H9 (cell line): Measurements from ENCODE around the gene ANO2. TPM values are rescaled to one million over a fixed set of nuclear protein-coding genes. Genes with fewer than 3 reads are reported as not detected.

Source experiments
- DNase-seq: peaks from one replicate; pipeline ENCODE4 v3.0.0-alpha.2; 2017
- H2AFZ ChIP-seq: one replicate; pipeline ENCODE4 v1.6.1; 2013; ENCODE audit warnings: mild to moderate bottlenecking, low read length, control low read depth, moderate library complexity
- H2AK5ac ChIP-seq: 2 replicates; pipeline ENCODE4 v1.6.1; 2013; ENCODE audit warnings: low read length, control low read depth, mixed read lengths; ENCODE audit not compliant: insufficient read length
- H2BK120ac ChIP-seq: one replicate; pipeline ENCODE4 v1.6.1; 2013; ENCODE audit warnings: low read depth, mild to moderate bottlenecking, low read length, control low read depth, inconsistent platforms; ENCODE audit not compliant: poor library complexity, severe bottlenecking
- H2BK12ac ChIP-seq: 2 replicates; pipeline ENCODE4 v1.6.1; 2013; ENCODE audit warnings: low read length, control low read depth, mixed read lengths, low read depth; ENCODE audit not compliant: insufficient read length
- H2BK15ac ChIP-seq: 2 replicates; pipeline ENCODE4 v1.6.1; 2013; ENCODE audit warnings: low read depth, low read length, control low read depth
- H2BK20ac ChIP-seq: one replicate; pipeline ENCODE4 v1.6.1; 2013; ENCODE audit warnings: low read depth, mild to moderate bottlenecking, low read length, control low read depth, inconsistent platforms; ENCODE audit not compliant: poor library complexity, severe bottlenecking
- H2BK5ac ChIP-seq: 2 replicates; pipeline ENCODE4 v1.6.1; 2013; ENCODE audit warnings: low read length, control low read depth, mixed read lengths; ENCODE audit not compliant: insufficient read length
- H3K14ac ChIP-seq: 2 replicates; pipeline ENCODE4 v1.6.1; 2013; ENCODE audit warnings: low read length, control low read depth; ENCODE audit not compliant: insufficient read depth
- H3K18ac ChIP-seq: 2 replicates; pipeline ENCODE4 v1.6.1; 2013; ENCODE audit warnings: low read depth, mild to moderate bottlenecking, mixed read lengths, low read length, control low read depth; ENCODE audit not compliant: insufficient read length
- H3K23ac ChIP-seq: 2 replicates; pipeline ENCODE4 v1.6.1; 2013; ENCODE audit warnings: low read length, control low read depth, mixed read lengths, low read depth; ENCODE audit not compliant: insufficient read length
- H3K23me2 ChIP-seq: 2 replicates; pipeline ENCODE4 v1.6.1; 2013; ENCODE audit warnings: low read depth, mild to moderate bottlenecking, mixed read lengths, low read length, control low read depth; ENCODE audit not compliant: insufficient read length, poor library complexity, severe bottlenecking
- H3K27ac ChIP-seq: 2 replicates; pipeline ENCODE4 v1.5.1; 2013; ENCODE audit warnings: low read length, control low read depth, mixed read lengths, low read depth; ENCODE audit not compliant: insufficient read length
- H3K27me3 ChIP-seq: 2 replicates; pipeline ENCODE4 v1.6.1; 2013; ENCODE audit warnings: low read length, control low read depth, inconsistent platforms; ENCODE audit not compliant: insufficient read depth
- H3K4ac ChIP-seq: 2 replicates; pipeline ENCODE4 v1.6.1; 2013; ENCODE audit warnings: low read depth, mild to moderate bottlenecking, control low read depth, inconsistent platforms, low read length, moderate library complexity
- H3K4me1 ChIP-seq: 2 replicates; pipeline ENCODE4 v1.6.1; 2013; ENCODE audit warnings: low read length, control low read depth, inconsistent platforms; ENCODE audit not compliant: insufficient read depth
- H3K4me2 ChIP-seq: 2 replicates; pipeline ENCODE4 v1.6.1; 2013; ENCODE audit warnings: low read length, control low read depth, mixed read lengths; ENCODE audit not compliant: insufficient read length, insufficient read depth
- H3K56ac ChIP-seq: 2 replicates; pipeline ENCODE4 v1.6.1; 2013; ENCODE audit warnings: low read depth, mild to moderate bottlenecking, mixed read lengths, low read length, control low read depth; ENCODE audit not compliant: insufficient read length
- H3K79me1 ChIP-seq: 2 replicates; pipeline ENCODE4 v1.6.1; 2013; ENCODE audit warnings: low read depth, mild to moderate bottlenecking, moderate library complexity, low read length, control low read depth, inconsistent platforms; ENCODE audit not compliant: insufficient read depth, poor library complexity, severe bottlenecking
- H3K79me2 ChIP-seq: 2 replicates; pipeline ENCODE4 v1.6.1; 2013; ENCODE audit warnings: low read length, control low read depth, inconsistent platforms; ENCODE audit not compliant: insufficient read depth
- H3K9ac ChIP-seq: 2 replicates; pipeline ENCODE4 v1.6.1; 2013; ENCODE audit warnings: low read length, control low read depth, mixed read lengths; ENCODE audit not compliant: insufficient read length; ENCODE audit errors: extremely low read depth
- H3K9me3 ChIP-seq: one replicate; pipeline ENCODE4 v1.6.1; 2013; ENCODE audit warnings: low read depth, low read length, inconsistent platforms; ENCODE audit not compliant: control insufficient read depth
- H3T11ph ChIP-seq: one replicate; pipeline ENCODE4 v1.6.1; 2013; ENCODE audit warnings: mild to moderate bottlenecking, low read length, control low read depth, inconsistent platforms
- H4K20me1 ChIP-seq: one replicate; pipeline ENCODE4 v1.6.1; 2013; ENCODE audit not compliant: control insufficient read depth, insufficient read length, insufficient read depth
- H4K5ac ChIP-seq: 2 replicates; pipeline ENCODE4 v1.6.1; 2013; ENCODE audit warnings: low read depth, mild to moderate bottlenecking, mixed read lengths, low read length, control low read depth; ENCODE audit not compliant: insufficient read length
- H4K8ac ChIP-seq: replicated peaks from 2 replicates; pipeline ENCODE4 v1.6.1; 2013; ENCODE audit warnings: low read length, control low read depth, mixed read lengths, low read depth; ENCODE audit not compliant: insufficient read length
- H4K91ac ChIP-seq: 2 replicates; pipeline ENCODE4 v1.6.1; 2013; ENCODE audit warnings: low read depth, mild to moderate bottlenecking, moderate library complexity, mixed read lengths, low read length, control low read depth; ENCODE audit not compliant: insufficient read length
- H3K27ac Mint-ChIP-seq, 3 experiments: 2 replicates in 2 of 3; 3 replicates in 1 of 3; pipeline ENCODE4 v1.8.0; 2020 to 2021; ENCODE audit warnings: mixed read lengths in 3 of 3, mild to moderate bottlenecking in 1 of 3, moderate library complexity in 1 of 3
- H3K27me3 Mint-ChIP-seq: 2 replicates; pipeline ENCODE4 v1.8.0; 2021; ENCODE audit warnings: low read depth, mild to moderate bottlenecking, moderate library complexity, mixed read lengths
- H3K36me3 Mint-ChIP-seq, 3 experiments: 2 replicates in 2 of 3; 3 replicates in 1 of 3; pipeline ENCODE4 v1.8.0; 2020 to 2021; ENCODE audit warnings: low read depth in 3 of 3, mixed read lengths in 3 of 3; ENCODE audit not compliant: insufficient read depth in 1 of 3
- H3K4me1 Mint-ChIP-seq, 2 experiments: 2 replicates each; pipeline ENCODE4 v1.8.0; 2020; ENCODE audit warnings: mixed read lengths in 2 of 2
- H3K4me3 Mint-ChIP-seq, 2 experiments: 2 replicates in 1 of 2; 3 replicates in 1 of 2; pipeline ENCODE4 v1.8.0; 2020 to 2021; ENCODE audit warnings: mild to moderate bottlenecking in 2 of 2, mixed read lengths in 2 of 2, moderate library complexity in 1 of 2
- H3K9me3 Mint-ChIP-seq, 2 experiments: 2 replicates in 1 of 2; 3 replicates in 1 of 2; pipeline ENCODE4 v1.8.0; 2020; ENCODE audit warnings: mild to moderate bottlenecking in 2 of 2, mixed read lengths in 2 of 2, moderate library complexity in 1 of 2
- WGBS: extraction: QIAGEN DNeasy Blood & Tissue Kit; methylation state at CpG from one replicate; pipeline ENCODE4 v1.1.7; 2013; ENCODE audit warnings: missing lambda C conversion rate, low lambda C conversion rate, mixed read lengths; ENCODE audit not compliant: insufficient read length; ENCODE audit errors: extremely low coverage; 5-methylcytosine and 5-hydroxymethylcytosine counted together
- total RNA-seq: library from RNA; stranded (reverse); gene quantifications from 2 replicates; pipeline ENCODE4 v1.2.1, GENCODE V29; 2021
- TF ChIP-seq, protein P1 (sequence below): fragments of 200-600 bp; sonication (generic); conservative IDR thresholded peaks from 3 replicates; pipeline ENCODE4 v1.8.0; 2021; ENCODE audit warnings: antibody characterized with exemption, mild to moderate bottlenecking

The ANO2 gene
- total RNA-seq, 1 experiment from 2014 or later = 3.8 TPM

DNA sequence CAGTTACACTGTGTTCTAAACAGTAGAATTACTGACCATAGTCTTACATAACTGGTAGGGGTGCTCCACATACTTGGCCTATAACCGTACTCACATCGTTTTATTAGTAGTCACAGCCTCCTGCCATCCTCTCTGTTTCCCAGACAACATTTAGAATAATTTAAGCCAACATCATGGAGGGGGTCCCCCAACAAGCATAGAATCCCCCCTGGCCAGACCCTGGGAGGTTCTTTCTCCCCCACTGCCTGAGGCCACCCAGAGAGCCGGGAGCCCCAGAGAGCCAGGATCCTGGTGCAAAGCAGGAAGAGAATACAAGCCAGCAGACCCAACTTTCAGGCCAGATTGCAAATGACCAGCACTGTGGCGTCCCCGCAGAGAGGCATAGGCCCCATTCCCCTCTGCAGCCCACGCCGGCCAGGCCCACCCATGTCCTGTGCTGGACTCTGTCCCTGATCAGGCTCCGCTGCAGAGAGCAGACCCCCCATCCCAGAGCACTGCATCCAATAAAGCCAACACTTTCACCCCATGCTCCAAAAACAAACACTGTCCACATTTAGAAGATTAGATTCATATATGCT lies 317.9 kb downstream of the ANO2 start:
- H3K27ac ChIP-seq = no peak overlapping the region
- no CpG with 5 or more reads among the region's 8 CpGs for WGBS
- Mint-ChIP-seq H3K27ac (no peak overlapping the region), H3K36me3 (no peaks in the 10 kb centered on the region; a peak in 1 of 7 replicates), H3K27me3 (peaks cover 3% of the 10 kb centered on the region), H3K4me3 (no peak overlapping the region), H3K4me1 (peaks cover 9 to 11% of the 10 kb centered on the region in 2 experiments), H3K9me3 (no peaks in the 10 kb centered on the region)
- H4K91ac ChIP-seq = no peak overlapping the region
- no peak overlapping the region for H2BK5ac ChIP-seq
- no peaks in the 10 kb centered on the region for H3K23me2 ChIP-seq
- H3K79me2 ChIP-seq = no peaks in the 10 kb centered on the region
- no peak overlapping the region for H3K23ac ChIP-seq
- DNase-seq = no peak
- H3K14ac ChIP-seq = no peak overlapping the region
- no peak overlapping the region for H3K18ac ChIP-seq
- H3K56ac ChIP-seq = no peak overlapping the region
- H3K79me1 ChIP-seq = no peaks in the 10 kb centered on the region
- no peak overlapping the region for H3K4ac ChIP-seq
- H4K8ac ChIP-seq = no peak overlapping the region
- no peaks in the 10 kb centered on the region for H3K9me3 ChIP-seq
- no peak overlapping the region for H3T11ph ChIP-seq
- H2BK20ac ChIP-seq = no peak overlapping the region
- H2BK12ac ChIP-seq = no peak overlapping the region
- H2AFZ ChIP-seq = no peak overlapping the region
- H4K5ac ChIP-seq = no peak overlapping the region
- no peaks in the 10 kb centered on the region for H4K20me1 ChIP-seq
- no peak overlapping the region for H2BK15ac ChIP-seq
- H3K27me3 ChIP-seq = no peaks in the 10 kb centered on the region
- no peak overlapping the region for H3K9ac ChIP-seq
- no peak overlapping the region for H2BK120ac ChIP-seq
- no peaks in the 10 kb centered on the region for H3K4me1 ChIP-seq
- H2AK5ac ChIP-seq = no peak overlapping the region
- H3K4me2 ChIP-seq = no peak overlapping the region
- TF ChIP-seq, protein P1, sequence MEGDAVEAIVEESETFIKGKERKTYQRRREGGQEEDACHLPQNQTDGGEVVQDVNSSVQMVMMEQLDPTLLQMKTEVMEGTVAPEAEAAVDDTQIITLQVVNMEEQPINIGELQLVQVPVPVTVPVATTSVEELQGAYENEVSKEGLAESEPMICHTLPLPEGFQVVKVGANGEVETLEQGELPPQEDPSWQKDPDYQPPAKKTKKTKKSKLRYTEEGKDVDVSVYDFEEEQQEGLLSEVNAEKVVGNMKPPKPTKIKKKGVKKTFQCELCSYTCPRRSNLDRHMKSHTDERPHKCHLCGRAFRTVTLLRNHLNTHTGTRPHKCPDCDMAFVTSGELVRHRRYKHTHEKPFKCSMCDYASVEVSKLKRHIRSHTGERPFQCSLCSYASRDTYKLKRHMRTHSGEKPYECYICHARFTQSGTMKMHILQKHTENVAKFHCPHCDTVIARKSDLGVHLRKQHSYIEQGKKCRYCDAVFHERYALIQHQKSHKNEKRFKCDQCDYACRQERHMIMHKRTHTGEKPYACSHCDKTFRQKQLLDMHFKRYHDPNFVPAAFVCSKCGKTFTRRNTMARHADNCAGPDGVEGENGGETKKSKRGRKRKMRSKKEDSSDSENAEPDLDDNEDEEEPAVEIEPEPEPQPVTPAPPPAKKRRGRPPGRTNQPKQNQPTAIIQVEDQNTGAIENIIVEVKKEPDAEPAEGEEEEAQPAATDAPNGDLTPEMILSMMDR = no peak
